ENCODE data around the gene FEV. TPM values are rescaled to one million over a fixed set of nuclear protein-coding genes. Genes with fewer than 3 reads are reported as not detected.

The FEV gene
- polyA plus RNA-seq, 2 of the 4 experiments (the other 2 are of a cell fraction) = not detected

- Histone ChIP-seq H3K4me3 (no peak overlapping the region), H3K27ac (no peak overlapping the region), H3K9me3 (no peaks in the 10 kb centered on the region), H3K4me2 (no peak overlapping the region), H3K4me1 (peaks cover 19% of the 10 kb centered on the region)
- no peak for ATAC-seq
- FAIRE-seq = no peak
- TF ChIP-seq NR3C1 (IDR thresholded peaks at IDR 0.05) (no peak), PBX3 (IDR thresholded peaks at IDR 0.05) (no peak), RAD21 (conservative IDR thresholded peaks at IDR 0.05 in 1 of 2, IDR thresholded peaks at IDR 0.05 in 1 of 2) (no peak), MAZ (IDR thresholded peaks at IDR 0.05; ENCODE audit: borderline replicate concordance, low read depth, low read length) (no peak), MAFK (IDR thresholded peaks at IDR 0.05; ENCODE audit: partially characterized antibody) (no peak), USF2 (IDR thresholded peaks at IDR 0.05) (no peak), HOXA7 (CRISPR knock-in tag; IDR thresholded peaks at IDR 0.05) (no peak), TP53 (CRISPR knock-in tag; IDR thresholded peaks at IDR 0.05) (no peak), EHF (CRISPR knock-in tag; IDR thresholded peaks at IDR 0.05) (no peak), HOXB5 (CRISPR knock-in tag; IDR thresholded peaks at IDR 0.05) (no peak), SMC3 (IDR thresholded peaks at IDR 0.05) (no peak), RNF2 (IDR thresholded peaks at IDR 0.05; ENCODE audit: borderline replicate concordance, low read depth) (no peak), CBX8 (IDR thresholded peaks at IDR 0.05) (no peak), HOXB13 (CRISPR knock-in tag; IDR thresholded peaks at IDR 0.05; ENCODE audit: low read depth) (no peak)
- POLR2A ChIA-PET = no interaction called here
- CTCF ChIA-PET = interaction anchor here (0.6 to 10.2 kb wide), 11 partner anchors 9 to 175 kb away, joined by 3 to 140 read pairs (median 7); partner anchors contain the start of gene CDK5R2
- DNase-seq (ENCODE audit: low read depth in 1 of 2, low spot score in 1 of 2) = no peak
- WGBS (ENCODE audit: missing lambda C conversion rate) = 72% methylated on average over 28 of the region's 28 CpGs
Measured at GRCh38 chr2:218982586-218983262, 2.3 kb downstream of the FEV start.

- WGBS (ENCODE audit: missing lambda C conversion rate) = 50% methylated on average over 36 of the region's 69 CpGs
- ChIA-PET CTCF (interaction anchor here (0.9 to 10.2 kb wide), 20 partner anchors 7 to 178 kb away, joined by 3 to 140 read pairs (median 10); partner anchors contain the start of genes CDK5R2 and NHEJ1), POLR2A (no interaction called here)
- ATAC-seq (0 out of 6 replicates have a peak, but pooled peaks of 1 of the 2 experiments have one; percentile 14), DNase-seq (ENCODE audit: low read depth in 1 of 2, low spot score in 1 of 2) (peak in 1 of 2 experiments; percentile 34), FAIRE-seq (no peak)
- H3K9me3 ChIP-seq = no peaks in the 10 kb centered on the region
- H3K4me1 ChIP-seq = peaks cover 19% of the 10 kb centered on the region
- 0 out of 6 replicates have a peak overlapping the region, but pooled peaks of 1 of the 2 experiments have one; percentile 21 for H3K27ac ChIP-seq
- H3K4me3 ChIP-seq = peak overlapping the region; percentile 31; the same call in 1 of the 3 replicates
- peak overlapping the region; percentile 64 for H3K4me2 ChIP-seq
- TF ChIP-seq PBX3 (IDR thresholded peaks at IDR 0.05) (no peak), ESRRA (IDR thresholded peaks at IDR 0.05; ENCODE audit: borderline replicate concordance, low read length) (no peak), BHLHE40 (IDR thresholded peaks at IDR 0.05; ENCODE audit: low read depth, low read length) (no peak), EP300 (IDR thresholded peaks at IDR 0.05) (no peak), JUN (IDR thresholded peaks at IDR 0.05) (no peak), HES2 (IDR thresholded peaks at IDR 0.05) (no peak), ZSCAN20 (CRISPR knock-in tag; IDR thresholded peaks at IDR 0.05) (no peak), ZNF302 (CRISPR knock-in tag; IDR thresholded peaks at IDR 0.05) (no peak), CBX2 (IDR thresholded peaks at IDR 0.05; ENCODE audit: borderline replicate concordance, low read depth) (no peak), KDM5A (IDR thresholded peaks at IDR 0.05) (no peak), BCL3 (IDR thresholded peaks at IDR 0.05) (no peak), TP53 (CRISPR knock-in tag; IDR thresholded peaks at IDR 0.05) (no peak), SMC3 (IDR thresholded peaks at IDR 0.05) (no peak), POLR2AphosphoS2 (conservative IDR thresholded peaks at IDR 0.05; ENCODE audit: low read length) (no peak), HDAC2 (IDR thresholded peaks at IDR 0.05) (no peak), REST (IDR thresholded peaks at IDR 0.05) (no peak), CHD2 (IDR thresholded peaks at IDR 0.05; ENCODE audit: low read length, partially characterized antibody) (no peak)
Measured at GRCh38 chr2:218981881-218982585, 3.0 kb downstream of the FEV start.

Data from A549 (cell line).